CD4-positive, alpha-beta T cell (primary cell): ENCODE results near the gene SSH3. TPM values are rescaled to one million over a fixed set of nuclear protein-coding genes. Genes with fewer than 3 reads are reported as not detected.

ENCODE experiments used
- ATAC-seq: fragments of 200-7000 bp; cut with Tn5 transposase; one replicate; pipeline ENCODE4 v1.10.0; 2022; ENCODE audit warnings: mild to moderate bottlenecking; ENCODE audit not compliant: poor library complexity
- CTCF ChIA-PET: fragments of 350-600 bp; sonication (Branson Sonifier 250); formaldehyde crosslinking; loops from one replicate; lab custom pipeline; 2021; ENCODE audit warnings: antibody characterized with exemption, inconsistent platforms; lab: Charles Lee
- POLR2A ChIA-PET: fragments of 350-600 bp; sonication (Branson Sonifier 250); formaldehyde crosslinking; loops from one replicate; lab custom pipeline; 2021; ENCODE audit warnings: antibody characterized with exemption, inconsistent platforms; lab: Charles Lee
- DNase-seq, 14 experiments: peaks; one replicate each; pipeline ENCODE4 v3.0.0-alpha.2; 2013 to 2020; ENCODE audit warnings: mixed read lengths in 2 of 14
- H3K27ac ChIP-seq, 2 donors: one replicate each; pipeline versions ENCODE4 v1.5.1 to v1.7.0; 2013; ENCODE audit warnings: low read length in 2 of 2, low read depth in 1 of 2, mild to moderate bottlenecking in 1 of 2
- H3K27me3 ChIP-seq, 2 experiments: 1 replicate in 1 of 2; 2 replicates in 1 of 2; pipeline versions ENCODE4 v1.6.1 to v1.7.0; 2013; ENCODE audit warnings: low read length in 2 of 2, control low read depth in 1 of 2, mild to moderate bottlenecking in 1 of 2, moderate library complexity in 1 of 2; ENCODE audit not compliant: insufficient read depth in 2 of 2, control insufficient read depth in 1 of 2
- H3K36me3 ChIP-seq: one replicate; pipeline ENCODE4 v1.6.1; 2013; ENCODE audit warnings: low read length, control low read depth; ENCODE audit not compliant: insufficient read depth
- H3K4me1 ChIP-seq: one replicate; pipeline ENCODE4 v1.6.1; 2013; ENCODE audit warnings: low read length, control low read depth; ENCODE audit not compliant: insufficient read depth
- H3K4me3 ChIP-seq: one replicate; pipeline ENCODE4 v1.5.1; 2013; ENCODE audit warnings: mild to moderate bottlenecking, low read length, moderate library complexity
- H3K9me3 ChIP-seq, 2 experiments: 1 replicate in 1 of 2; 2 replicates in 1 of 2; pipeline versions ENCODE4 v1.6.1 to v1.7.0; 2013; ENCODE audit warnings: low read length in 2 of 2, mild to moderate bottlenecking in 2 of 2, control low read depth in 1 of 2, moderate library complexity in 1 of 2; ENCODE audit not compliant: control insufficient read depth in 1 of 2, insufficient read depth in 1 of 2
- H3K27ac Mint-ChIP-seq: one replicate; pipeline ENCODE4 v1.8.0; 2020; ENCODE audit warnings: mixed read lengths
- H3K27me3 Mint-ChIP-seq: one replicate; pipeline ENCODE4 v1.8.0; 2021; ENCODE audit warnings: mixed read lengths
- H3K36me3 Mint-ChIP-seq: one replicate; pipeline ENCODE4 v1.8.0; 2021; ENCODE audit warnings: low read depth, mixed read lengths
- H3K4me1 Mint-ChIP-seq: one replicate; pipeline ENCODE4 v1.8.0; 2021; ENCODE audit warnings: low read depth, mixed read lengths
- H3K4me3 Mint-ChIP-seq: one replicate; pipeline ENCODE4 v1.8.0; 2020; ENCODE audit warnings: mild to moderate bottlenecking, mixed read lengths
- H3K9me3 Mint-ChIP-seq: one replicate; pipeline ENCODE4 v1.8.0; 2020; ENCODE audit warnings: mixed read lengths
- CTCF ChIP-seq: fragments of 200-600 bp; IDR thresholded peaks from one replicate; pipeline ENCODE4 v1.8.0; 2022; ENCODE audit warnings: antibody characterized with exemption, mild to moderate bottlenecking
- intact Hi-C, 2 experiments: fragments of 100-400 bp; cut with DNase I in 1 of 2; cut with micrococcal nuclease in 1 of 2; formaldehyde crosslinking; loops; one replicate each; pipeline versions ENCODE4 v1.15.1 to v1.9.0; 2023 to 2025; cut with DNase I, micrococcal nuclease
- total RNA-seq, 174 experiments: library from RNA in 2 of 174; stranded (reverse) in 2 of 174; gene quantifications; one replicate each; pipeline ENCODE4 v1.2.3 and lab custom pipeline; 2021 to 2026

Gene SSH3
- total RNA-seq, 2 experiments from 2014 or later: 8.5 to 8.8 TPM

- peaks cover 100% of the 10 kb centered on the region for H3K4me1 ChIP-seq
- DNase-seq (peak in 2 of 14 experiments; percentile 40 to 55), ATAC-seq (no peak)
- no peaks in the 10 kb centered on the region for H3K27me3 Mint-ChIP-seq
- no peak overlapping the region for H3K4me3 Mint-ChIP-seq
- H3K27ac Mint-ChIP-seq: peak overlapping the region; percentile 90
- intact Hi-C loops: loop anchor here in 1 of 2 experiments (10.0 kb wide), 1 partner anchor 201 kb away; the partner anchor contains the start of gene AIP
- POLR2A ChIA-PET: interaction anchor here (0.9 to 4.6 kb wide), 4 partner anchors 12 to 667 kb away, joined by 3 to 37 read pairs (median 6); partner anchors contain the start of gene RBM14
- H3K4me1 Mint-ChIP-seq: peaks cover 39% of the 10 kb centered on the region
- H3K27ac ChIP-seq: peak overlapping the region; percentile 41 to 97
- H3K9me3 Mint-ChIP-seq: no peaks in the 10 kb centered on the region
- H3K36me3 ChIP-seq: peaks cover 87% of the 10 kb centered on the region
- H3K36me3 Mint-ChIP-seq: peaks cover 96% of the 10 kb centered on the region
- CTCF ChIA-PET: no interaction called here
- H3K27me3 ChIP-seq: no peaks in the 10 kb centered on the region
- H3K9me3 ChIP-seq: no peaks in the 10 kb centered on the region
- no peak overlapping the region for H3K4me3 ChIP-seq
- TF ChIP-seq CTCF: no peak
Measured at GRCh38 chr11:67283481-67283963, 19.8 kb upstream of the SSH3 start.

- peak in 3 of 14 experiments; percentile 3 to 49 (median 35) for DNase-seq
- Mint-ChIP-seq H3K27ac (peak overlapping the region; percentile 90), H3K9me3 (no peaks in the 10 kb centered on the region), H3K4me3 (no peak overlapping the region), H3K4me1 (peaks cover 33% of the 10 kb centered on the region), H3K36me3 (peaks cover 88% of the 10 kb centered on the region), H3K27me3 (no peaks in the 10 kb centered on the region)
- TF ChIP-seq CTCF: no peak
- H3K27ac ChIP-seq: peak overlapping the region in 1 of 2 donors; percentile 35
- H3K9me3 ChIP-seq: no peaks in the 10 kb centered on the region
- H3K4me3 ChIP-seq: no peak overlapping the region
- peaks cover 92% of the 10 kb centered on the region for H3K4me1 ChIP-seq
- H3K36me3 ChIP-seq: peaks cover 74% of the 10 kb centered on the region
- POLR2A ChIA-PET: interaction anchor here (2.0 to 5.5 kb wide), 3 partner anchors 7 to 17 kb away, joined by 6 to 191 read pairs (median 37); no protein-coding TSS in a partner anchor
- H3K27me3 ChIP-seq: no peaks in the 10 kb centered on the region
- no peak for ATAC-seq
- CTCF ChIA-PET: no interaction called here
- intact Hi-C loops: loop anchor here in 1 of 2 experiments (10.0 kb wide), 1 partner anchor 200 kb away; the partner anchor contains the start of gene AIP
Measured at GRCh38 chr11:67284811-67285540, 18.4 kb upstream of the SSH3 start.

DNA sequence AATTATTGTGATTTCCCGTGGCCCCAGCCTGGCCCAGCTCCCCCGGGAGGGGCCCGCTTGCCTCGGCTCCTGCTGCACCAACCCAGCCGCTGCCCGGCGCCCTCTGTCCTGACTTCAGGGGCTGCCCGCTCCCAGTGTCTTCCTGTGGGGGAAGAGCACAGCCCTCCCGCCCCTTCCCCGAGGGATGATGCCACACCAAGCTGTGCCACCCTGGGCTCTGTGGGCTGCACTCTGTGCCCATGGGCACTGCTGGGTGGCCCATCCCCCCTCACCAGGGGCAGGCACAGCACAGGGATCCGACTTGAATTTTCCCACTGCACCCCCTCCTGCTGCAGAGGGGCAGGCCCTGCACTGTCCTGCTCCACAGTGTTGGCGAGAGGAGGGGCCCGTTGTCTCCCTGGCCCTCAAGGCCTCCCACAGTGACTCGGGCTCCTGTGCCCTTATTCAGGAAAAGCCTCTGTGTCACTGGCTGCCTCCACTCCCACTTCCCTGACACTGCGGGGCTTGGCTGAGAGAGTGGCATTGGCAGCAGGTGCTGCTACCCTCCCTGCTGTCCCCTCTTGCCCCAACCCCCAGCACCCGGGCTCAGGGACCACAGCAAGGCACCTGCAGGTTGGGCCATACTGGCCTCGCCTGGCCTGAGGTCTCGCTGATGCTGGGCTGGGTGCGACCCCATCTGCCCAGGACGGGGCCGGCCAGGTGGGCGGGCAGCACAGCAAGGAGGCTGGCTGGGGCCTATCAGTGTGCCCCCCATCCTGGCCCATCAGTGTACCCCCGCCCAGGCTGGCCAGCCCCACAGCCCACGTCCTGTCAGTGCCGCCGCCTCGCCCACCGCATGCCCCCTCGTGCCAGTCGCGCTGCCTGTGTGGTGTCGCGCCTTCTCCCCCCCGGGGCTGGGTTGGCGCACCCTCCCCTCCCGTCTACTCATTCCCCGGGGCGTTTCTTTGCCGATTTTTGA, 17.5 kb upstream of the SSH3 start:
- DNase-seq: peak in 8 of 14 experiments; percentile 36 to 71 (median 54)
- H3K4me3 Mint-ChIP-seq: peak overlapping the region; percentile 83
- H3K9me3 Mint-ChIP-seq: no peaks in the 10 kb centered on the region
- peak overlapping the region; percentile 90 for H3K27ac Mint-ChIP-seq
- H3K4me1 Mint-ChIP-seq: peaks cover 38% of the 10 kb centered on the region
- peak overlapping the region; percentile 90 to 95 for H3K27ac ChIP-seq
- ChIA-PET POLR2A (interaction anchor here (1.0 to 5.5 kb wide), 5 partner anchors 8 to 46 kb away, joined by 4 to 191 read pairs (median 54); partner anchors contain the start of genes GRK2 and SSH3), CTCF (interaction anchor here (1.0 to 4.5 kb wide), 3 partner anchors 11 to 31 kb away, joined by 3 to 38 read pairs (median 22); no protein-coding TSS in a partner anchor)
- no peaks in the 10 kb centered on the region for H3K27me3 Mint-ChIP-seq
- peak; percentile 12 for ATAC-seq
- intact Hi-C loops: loop anchor here in 1 of 2 experiments (10.0 kb wide), 1 partner anchor 199 kb away; the partner anchor contains the start of gene AIP
- H3K27me3 ChIP-seq: no peaks in the 10 kb centered on the region
- no peak for TF ChIP-seq CTCF
- H3K4me1 ChIP-seq: peaks cover 92% of the 10 kb centered on the region
- peaks cover 74% of the 10 kb centered on the region for H3K36me3 ChIP-seq
- H3K9me3 ChIP-seq: no peaks in the 10 kb centered on the region
- H3K36me3 Mint-ChIP-seq: peaks cover 86% of the 10 kb centered on the region
- no peak overlapping the region for H3K4me3 ChIP-seq
